CMK (cell line): ENCODE data around the gene RALB.
A peak's percentile ranks its signal among the peaks of the same experiment; 100 is the strongest.

Experiments
- DNase-seq: peaks from one replicate; pipeline ENCODE4 v3.0.0-alpha.2; 2010; ENCODE audit warnings: low read depth

The RALB gene

DNA sequence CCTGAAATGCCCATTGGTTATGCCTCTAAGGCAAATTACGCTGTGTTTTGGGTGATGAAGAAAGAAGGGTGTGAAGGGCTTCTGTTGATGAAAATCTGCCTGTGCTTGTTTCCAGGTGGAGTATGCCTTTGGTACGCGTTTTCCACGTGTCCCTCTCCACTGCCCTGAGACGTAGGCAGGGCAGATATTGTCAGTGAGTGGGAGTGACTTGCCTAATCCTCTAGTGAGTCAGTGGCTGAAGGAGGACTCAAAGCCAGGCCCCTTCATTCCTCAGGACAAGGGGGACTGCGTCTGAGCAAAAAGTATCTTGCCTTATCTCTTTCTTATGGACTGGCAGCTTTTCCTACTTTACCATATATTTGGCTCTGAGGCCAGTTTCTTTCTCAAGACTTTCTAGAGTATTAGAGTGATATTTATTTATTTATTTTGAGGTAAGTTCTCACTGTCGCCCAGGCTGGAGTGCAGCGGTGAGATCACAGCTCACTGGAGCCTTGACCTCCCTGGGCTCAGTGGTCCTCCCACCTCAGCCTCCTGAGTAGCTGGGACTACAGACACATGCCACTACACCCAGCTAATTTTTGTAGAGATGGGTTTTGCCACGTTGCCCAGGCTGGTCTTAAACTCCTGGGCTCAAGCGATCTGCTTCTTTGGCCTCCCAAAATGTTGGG, 10.2 kb downstream of the RALB start:
- DNase-seq, result no peak

DNA sequence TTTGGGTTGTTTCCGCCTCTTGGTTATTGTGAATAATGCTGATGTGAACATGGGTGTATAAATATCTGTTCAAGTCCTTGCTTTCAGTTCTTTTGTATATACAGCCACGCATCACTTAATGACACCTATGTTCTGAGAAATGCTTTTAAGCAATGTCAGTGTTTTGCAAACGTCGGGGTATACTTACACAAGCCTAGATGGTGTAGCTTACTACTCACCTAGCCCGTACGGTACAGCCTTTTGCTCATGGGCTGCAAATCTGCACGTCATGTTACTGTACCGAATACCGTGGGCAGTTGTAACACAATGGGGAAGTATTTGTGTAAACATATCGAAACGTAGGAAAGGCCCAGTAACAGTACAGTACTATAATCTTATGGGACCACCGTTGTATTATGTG, 12.4 kb downstream of the RALB start:
- DNase-seq, result no peak

DNA sequence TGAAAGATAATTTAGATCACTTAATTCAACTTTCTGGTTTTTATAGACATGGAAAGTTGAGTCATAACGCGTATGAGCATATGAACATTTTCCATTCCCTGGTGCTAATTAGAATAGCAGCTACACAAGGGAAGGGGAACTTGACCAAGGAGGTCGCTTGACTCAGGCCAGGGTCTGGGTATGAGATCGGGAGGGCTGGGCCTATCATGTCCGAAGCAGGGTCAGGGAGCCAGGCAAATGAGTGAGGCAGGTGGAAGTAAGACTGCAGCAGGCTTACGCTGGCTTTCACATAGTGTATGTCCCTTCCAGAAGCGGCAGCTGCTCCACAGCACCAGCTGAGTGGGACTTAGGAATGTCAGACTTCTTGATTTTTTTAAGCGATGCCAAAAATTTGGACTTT, 14.7 kb downstream of the RALB start:
- no peak for DNase-seq

DNA sequence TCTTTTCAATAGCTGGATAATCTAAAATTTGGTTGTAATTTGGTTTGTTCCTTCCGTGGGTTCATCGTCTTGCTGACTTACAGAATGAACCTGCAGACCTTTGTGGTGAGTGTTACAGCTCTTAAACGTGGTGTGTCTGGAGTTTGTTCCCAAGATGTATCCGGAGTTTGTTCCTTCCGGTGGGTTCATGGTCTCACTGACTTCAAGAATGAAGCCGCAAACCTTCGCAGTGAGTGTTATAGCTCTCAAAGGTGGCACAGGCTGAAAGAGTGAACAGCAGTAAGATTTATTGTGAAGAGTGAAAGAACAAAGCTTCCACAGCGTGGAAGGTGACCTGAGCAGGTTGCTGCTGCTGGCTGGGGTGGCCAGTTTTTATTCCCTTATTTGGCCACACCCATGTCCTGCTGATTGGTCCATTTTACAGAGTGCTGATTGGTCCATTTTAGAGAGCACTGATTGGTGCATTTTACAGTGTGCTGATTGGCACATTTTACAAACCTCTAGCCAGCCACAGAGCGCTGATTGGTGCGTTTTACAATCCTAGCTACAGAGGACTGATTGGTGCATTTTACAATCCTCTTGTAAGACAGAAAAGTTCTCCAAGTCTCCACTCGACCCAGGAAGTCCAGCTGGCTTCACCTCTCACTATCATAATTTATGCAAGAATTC, 16.6 kb downstream of the RALB start:
- no peak for DNase-seq

DNA sequence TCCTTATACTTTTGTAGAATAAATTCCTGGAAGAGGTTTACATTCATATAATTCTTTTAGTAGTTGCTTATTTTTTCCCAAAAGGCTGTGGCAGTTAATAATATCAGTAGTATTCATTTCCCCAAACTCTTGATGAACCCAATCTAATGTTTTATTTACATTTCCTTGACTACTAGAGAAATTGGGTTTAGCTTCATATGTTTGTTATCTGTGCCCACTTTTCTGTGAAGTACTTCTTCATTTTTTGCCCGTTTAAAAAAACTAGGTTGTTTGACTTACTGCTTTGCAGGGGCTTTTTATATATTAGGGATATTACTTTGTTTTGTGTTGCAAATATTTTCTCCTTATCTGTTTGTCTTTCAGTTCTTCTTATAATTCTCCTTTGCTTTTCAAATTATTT, 17.2 kb downstream of the RALB start:
- no peak for DNase-seq

DNA sequence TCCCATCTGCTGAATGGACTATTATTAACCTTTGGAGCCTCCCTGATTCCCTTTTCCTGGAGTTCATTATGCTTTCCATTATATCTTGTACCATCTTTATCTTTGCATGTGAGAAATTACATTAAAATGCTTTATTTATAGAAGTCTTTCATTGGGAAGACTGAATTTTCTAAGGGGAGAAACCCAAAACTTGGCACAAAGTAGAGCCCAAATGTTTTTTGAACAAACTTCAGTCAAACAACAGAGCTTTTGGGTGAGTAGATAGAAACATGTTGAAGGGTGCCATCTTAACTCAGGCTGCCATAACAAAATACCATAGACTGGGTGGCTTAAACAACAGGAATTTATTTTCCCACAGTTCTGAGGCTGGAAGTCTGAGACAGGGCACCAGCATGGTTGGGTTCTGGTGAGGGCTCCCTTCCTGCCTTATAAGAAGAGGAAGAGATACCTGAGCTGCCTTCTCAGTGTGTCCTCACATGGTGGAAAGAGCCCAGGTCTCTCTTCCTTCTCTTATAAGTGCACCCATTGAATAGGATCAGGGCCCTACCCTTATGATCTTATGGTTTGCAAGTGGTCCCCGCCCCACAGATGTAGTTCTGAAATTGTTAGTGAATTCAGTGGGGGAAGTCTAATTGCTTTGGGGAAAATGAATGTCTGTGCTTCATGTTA, 19.2 kb downstream of the RALB start:
- no peak for DNase-seq

DNA sequence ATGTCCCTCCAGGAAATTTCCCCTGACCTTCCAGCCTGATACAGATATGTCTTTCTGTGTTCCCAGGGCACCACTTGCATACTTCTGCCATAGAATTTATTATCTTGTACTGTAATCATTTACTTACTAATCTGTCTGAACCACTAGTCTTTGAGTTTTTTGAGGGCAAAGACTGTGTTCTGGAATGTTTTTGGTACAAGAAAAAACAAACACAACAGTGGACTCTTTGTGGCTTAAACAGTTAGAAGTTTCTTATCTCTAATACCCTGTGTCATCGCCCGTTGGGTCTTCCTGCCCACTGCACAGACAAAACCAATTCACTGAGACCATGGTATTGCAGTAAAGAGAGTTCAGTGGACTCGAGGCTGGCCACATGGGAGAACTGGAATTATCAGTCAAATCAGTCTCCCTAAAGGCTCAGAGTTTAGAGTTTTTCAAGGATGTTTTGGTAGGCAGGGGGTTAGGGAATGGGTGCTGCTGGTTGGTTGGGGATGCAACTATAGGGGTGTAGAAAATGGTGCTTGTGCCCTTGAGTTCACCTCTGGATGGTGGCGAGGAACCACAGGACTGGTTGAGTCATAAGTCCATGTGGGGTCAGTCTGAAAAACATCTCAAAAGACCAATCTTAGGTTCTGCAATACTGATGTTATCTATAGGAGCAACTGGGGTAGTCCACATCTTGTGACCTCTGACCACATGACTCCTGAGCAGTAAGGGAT, 20.3 kb downstream of the RALB start:
- no peak for DNase-seq

DNA sequence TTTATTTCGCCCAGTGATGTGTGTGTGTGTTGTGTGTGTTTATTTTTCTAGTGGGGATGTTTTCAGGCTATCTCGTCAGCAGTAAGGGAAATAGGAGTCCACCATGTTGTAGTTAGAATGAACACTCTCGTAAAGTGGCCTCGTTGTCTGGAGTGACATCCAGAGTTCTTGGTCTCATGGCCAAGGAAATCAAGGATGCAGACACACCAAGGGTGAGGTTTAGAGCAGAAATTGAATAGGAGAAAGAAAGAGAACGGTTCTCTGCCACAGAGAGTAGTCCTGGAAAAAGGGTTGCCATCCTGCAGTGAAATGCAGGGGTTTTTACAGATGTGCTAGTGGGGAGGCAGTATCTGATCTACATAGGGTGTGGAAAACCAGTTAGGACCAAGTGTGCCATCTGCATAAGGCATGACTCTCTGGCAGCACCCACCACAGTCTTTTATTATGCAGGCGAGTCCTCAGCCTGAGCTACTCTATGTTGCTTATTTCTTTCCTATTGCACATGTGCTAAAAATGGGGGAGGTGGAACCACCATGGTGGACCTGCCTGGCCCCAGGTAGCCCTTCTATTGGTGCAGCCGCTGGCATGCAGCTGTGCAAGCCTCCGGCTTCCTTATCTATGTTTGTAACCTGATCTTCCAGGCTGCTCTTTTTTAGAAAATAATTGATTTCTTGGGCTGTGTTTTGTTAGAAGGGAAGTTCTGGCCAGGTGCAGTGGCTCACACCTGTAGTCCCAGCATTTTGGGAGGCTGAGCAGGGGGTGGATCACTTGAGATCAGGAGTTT, 23.2 kb downstream of the RALB start:
- DNase-seq, result no peak

DNA sequence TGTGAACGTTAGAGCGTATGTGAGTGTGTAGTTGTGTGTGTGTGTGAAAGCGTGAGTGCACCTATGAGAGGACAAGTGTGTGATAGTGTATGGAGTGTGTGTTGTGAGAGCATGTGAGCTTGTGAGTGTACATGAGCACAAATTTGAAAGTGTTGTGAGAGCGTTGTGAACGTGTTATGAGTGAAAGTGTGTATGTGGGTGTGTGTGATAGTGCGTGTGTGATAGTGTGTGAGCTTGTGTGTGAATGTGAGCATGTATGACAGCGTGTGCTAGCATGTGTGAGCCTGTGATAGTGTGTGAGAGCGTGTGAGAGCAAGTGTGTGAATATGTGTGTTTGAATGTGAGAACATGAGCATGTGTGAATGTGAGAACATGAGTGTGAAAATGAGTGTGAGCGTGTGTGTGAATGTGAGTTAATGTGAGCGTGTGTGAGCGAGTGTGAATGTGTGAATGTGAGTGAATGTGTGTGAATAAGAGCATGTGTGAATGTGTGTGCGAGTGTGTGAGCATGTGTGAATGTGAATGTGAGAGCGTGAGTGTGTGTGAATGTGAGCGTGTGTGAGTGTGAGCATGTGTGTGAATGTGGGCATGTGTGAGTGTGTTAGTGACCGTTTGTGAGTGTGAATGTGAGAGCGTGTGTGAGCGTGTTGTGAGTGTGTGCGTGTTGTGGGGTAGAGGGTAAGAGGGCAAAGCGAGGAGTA, 25.0 kb downstream of the RALB start:
- DNase-seq, result no peak

DNA sequence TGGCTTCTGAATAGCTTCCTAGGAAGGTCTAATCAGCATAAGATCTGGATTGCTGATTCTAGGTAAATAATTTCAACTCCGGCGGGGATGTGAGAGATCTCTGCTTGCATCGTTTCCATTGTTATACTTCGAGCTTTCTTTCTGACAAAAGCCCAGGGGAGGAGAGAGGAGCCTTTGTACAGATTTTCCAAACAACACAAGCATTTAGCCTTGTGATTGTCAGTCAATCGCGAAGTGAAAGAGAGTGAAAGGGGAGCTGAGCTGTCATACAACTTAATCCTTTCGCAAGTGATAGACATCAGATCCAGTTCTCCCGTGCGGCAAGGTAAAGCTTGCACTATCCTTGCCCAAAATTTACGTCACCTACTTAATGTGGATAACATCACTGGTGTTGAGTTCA, 26.2 kb downstream of the RALB start:
- no peak for DNase-seq

DNA sequence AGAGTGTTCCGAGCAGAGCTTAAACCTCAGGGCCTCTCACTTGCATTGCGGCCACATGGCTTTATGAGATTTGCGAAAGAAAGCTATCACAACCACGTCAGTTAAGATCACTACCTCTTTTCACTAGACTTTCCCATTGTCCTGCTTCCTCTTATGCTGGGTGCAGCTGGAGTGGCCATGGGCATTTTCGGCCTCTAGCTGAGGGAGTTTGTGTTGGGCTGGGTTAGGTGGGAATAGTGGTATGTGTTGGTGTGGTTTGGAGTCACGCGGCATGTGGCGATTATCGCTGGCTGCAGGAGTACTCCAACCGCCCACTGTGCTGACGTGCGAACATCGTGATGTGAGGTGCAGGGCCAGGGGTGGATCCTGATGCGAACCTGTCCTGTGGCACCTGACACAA, 27.1 kb downstream of the RALB start:
- DNase-seq, result no peak

DNA sequence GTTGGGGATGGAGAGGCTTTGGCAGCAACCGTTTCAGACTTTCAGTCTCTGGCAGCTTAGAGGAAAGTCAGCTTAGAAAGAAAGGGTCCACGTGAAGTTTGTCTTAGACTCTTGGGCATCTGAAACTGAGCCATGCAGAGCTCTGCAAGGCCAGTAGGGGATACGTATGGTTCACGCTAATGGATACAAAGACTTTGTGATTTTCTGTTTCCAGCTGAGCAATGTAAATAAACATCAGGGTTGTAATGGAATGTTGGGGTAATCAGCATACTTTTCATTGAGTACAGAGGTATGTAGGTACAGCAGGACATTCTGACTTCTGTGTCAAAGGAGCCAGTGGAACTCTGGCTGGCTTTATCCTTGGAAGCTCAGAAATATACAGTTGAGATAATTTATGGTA, 31.0 kb downstream of the RALB start:
- no peak for DNase-seq

DNA sequence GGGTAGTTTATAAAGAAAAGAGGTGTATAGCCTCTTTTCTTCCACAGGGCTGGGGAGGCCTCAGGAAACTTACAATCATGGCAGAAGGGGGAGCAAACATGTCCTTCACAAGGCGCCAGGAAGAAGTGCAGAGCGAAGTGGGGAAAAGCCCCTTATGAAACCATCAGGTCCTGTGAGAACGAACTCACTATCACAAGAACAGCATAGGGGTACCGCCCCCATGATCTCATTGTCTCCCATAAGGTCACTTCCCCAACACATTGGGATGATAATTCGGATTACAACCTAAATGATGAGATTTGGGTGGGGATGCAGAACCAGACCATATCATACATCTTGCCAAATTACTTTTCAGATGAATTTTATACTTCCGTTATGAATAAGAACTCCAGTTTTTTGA, 32.4 kb downstream of the RALB start:
- DNase-seq, result no peak

DNA sequence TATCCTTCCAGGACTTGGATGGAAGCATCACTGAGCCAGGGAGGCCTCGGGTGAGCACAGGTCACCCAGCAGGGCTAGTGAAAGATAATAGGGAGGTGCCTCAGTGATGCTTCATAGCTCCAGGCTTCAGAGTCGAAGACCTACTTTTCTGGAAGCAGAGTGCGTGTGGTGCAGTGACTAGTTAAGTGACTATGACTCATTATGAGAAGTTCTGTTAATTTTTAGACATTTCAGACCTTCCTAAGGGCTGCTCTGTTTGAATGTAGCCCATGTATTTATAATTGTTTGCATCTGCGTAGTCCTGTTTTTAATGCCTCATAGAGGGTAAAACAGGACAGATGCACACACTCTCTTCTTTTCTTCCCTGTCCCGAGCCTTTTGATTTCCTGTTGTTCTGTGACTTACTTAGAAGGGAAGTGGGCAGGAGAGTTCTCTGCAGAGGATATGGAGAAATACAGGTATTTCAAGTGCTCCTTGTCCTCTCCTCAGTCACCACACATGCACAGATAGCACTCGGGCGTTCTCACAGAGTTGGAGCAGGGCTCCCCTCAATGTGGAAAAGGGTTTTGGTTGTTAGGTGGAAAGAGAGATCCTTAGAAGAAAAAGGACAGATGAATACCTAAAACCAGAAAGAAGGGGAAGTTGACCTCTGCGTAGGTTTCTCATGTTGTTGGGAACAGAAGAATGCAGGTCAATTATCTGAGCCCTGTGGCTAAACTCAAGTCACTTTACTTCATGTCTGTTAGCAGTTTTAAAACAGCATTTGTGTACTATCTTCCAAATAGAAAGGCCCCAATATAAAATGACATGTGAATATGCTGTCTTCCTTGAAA, 34.7 kb downstream of the RALB start:
- DNase-seq, result no peak

DNA sequence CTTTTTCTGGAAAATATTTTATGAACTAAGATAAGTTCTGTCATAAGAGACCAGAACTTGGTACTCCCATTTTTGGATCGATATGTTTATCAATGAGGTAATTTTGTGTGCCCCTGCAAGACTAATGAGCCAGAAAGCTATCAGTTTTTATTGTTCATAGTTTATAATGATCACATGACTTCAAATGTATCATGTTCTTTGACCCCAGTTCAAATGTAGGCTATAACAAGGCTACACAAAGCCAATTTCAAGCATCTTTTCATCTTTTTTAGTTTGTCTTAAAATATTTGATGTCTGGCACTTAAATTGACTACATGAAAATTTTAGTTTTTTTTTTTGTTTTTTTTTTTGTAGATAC, 35.3 kb downstream of the RALB start:
- DNase-seq, result no peak

DNA sequence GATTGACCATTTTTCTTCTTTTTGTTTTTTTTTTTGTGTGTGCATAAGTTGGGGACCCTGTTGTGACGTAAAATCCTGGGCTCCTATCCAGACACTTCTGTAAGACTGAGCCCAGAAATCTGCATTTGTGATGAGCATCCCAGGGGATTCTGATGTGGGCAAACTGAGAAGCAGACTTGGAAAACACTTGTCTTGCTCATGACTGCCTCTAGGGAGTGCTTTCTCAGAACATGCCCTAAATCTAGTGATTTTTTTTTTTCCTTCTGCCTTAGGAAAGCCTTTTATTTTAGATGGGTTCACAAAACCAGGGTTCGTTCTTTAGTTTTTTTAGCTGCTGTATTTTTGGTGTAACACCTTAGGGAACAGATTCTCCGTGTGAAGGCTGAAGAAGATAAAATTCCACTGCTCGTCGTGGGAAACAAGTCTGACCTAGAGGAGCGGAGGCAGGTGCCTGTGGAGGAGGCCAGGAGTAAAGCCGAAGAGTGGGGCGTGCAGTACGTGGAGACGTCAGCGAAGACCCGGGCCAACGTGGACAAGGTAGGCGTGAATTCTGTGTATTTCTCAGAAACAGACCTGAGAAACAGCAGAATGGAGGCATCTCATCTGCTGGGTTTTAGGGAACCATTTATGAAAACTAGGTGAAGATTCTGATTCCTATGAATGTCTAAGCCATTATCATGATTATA, 36.7 kb downstream of the RALB start:
- no peak for DNase-seq

DNA sequence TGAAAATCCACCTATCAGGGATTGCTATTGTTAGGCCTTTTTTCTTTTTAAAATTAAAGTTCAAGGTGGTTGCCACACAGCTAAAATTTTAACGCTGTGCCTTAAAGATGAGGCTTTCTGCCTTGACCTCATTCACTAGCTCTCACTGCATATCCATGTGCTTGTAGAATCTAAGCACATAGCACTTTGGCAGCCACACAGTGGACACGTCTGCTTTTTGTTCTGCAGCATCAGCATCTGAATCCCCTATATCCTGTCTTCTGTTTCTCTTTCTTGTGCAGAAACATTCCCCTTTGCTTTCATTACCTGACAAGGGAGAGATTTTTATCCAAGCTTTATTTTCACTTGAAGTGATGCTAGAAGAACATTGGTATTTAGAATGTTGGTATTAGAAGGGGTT, 38.1 kb downstream of the RALB start:
- no peak for DNase-seq

DNA sequence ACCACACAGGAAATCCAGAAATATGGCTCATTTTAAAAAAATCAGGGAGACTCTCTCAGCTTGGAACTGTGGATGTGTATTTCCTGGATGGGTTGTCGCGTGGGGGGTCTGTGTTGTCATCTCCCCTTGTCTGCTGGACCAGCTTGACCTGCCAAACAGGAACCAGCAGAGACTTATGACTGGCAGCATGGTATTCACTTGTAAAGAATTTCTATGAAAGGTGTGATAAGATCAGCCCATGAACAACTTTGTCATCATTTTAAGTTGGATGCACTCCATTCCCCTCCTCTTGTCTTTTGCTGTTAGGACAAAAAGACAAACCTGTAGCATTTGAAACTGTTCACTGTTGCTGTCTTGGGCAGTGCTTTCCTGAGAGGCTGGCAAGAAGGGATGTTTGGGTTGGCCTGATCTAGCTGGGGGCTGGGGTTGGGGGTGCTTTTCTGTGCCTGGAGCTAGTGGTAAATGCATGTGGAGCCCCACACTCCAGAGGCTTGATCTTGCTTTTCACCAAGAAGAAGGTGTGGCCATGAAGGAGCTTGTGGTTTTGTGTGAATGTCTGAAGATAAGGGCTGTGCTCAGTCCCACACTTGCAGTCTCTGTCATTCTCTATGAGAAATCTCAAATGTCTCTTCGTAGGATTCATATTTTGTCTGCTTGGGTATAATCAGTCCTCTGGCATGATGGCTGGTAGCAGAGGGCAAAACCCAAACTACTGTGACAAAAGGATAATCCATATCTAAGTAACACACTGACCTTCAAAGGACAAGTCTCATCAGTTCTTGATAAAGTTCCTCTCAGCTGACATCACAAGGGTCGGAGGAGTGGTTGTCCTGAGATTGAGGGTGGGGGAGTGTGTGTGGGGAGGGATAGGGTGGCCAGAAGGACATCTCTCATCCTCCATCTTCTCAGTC, 39.0 kb downstream of the RALB start:
- DNase-seq, result peak; percentile 27
